Mucosa of rectum (tissue), 2 donors: ENCODE data around the gene KLC1.
"Not testable (repeated sequence)": the region's sequence is repeated elsewhere in the genome, so short reads cannot be mapped to it uniquely, and the experiment has no call there.

Experiments
- H3K27ac ChIP-seq, 2 donors: one replicate each; pipeline ENCODE4 v1.7.0; 2013; ENCODE audit warnings: inconsistent platforms in 2 of 2, low read depth in 2 of 2, low read length in 2 of 2
- H3K27me3 ChIP-seq, 2 donors: one replicate each; pipeline ENCODE4 v1.7.0; 2013; ENCODE audit warnings: low read length in 2 of 2; ENCODE audit not compliant: control insufficient read depth in 2 of 2, insufficient read depth in 2 of 2
- H3K36me3 ChIP-seq, 2 donors: one replicate each; pipeline ENCODE4 v1.7.0; 2013; ENCODE audit warnings: low read length in 2 of 2; ENCODE audit not compliant: control insufficient read depth in 2 of 2, insufficient read depth in 2 of 2
- H3K4me1 ChIP-seq, 2 donors: one replicate each; pipeline ENCODE4 v1.7.0; 2013; ENCODE audit warnings: low read length in 2 of 2, mild to moderate bottlenecking in 1 of 2; ENCODE audit not compliant: control insufficient read depth in 2 of 2, insufficient read depth in 2 of 2
- H3K4me3 ChIP-seq, 2 donors: one replicate each; pipeline ENCODE4 v1.7.0; 2013; ENCODE audit warnings: low read length in 2 of 2
- H3K9ac ChIP-seq, 2 donors: one replicate each; pipeline ENCODE4 v1.7.0; 2013; ENCODE audit warnings: low read length in 2 of 2, low read depth in 1 of 2, mild to moderate bottlenecking in 1 of 2
- H3K9me3 ChIP-seq, 2 donors: one replicate each; pipeline ENCODE4 v1.7.0; 2013; ENCODE audit warnings: low read length in 2 of 2; ENCODE audit not compliant: control insufficient read depth in 2 of 2
- donor health status: healthy.
- donor health status: Normal muscosa, but diverticular disease.

Gene KLC1

GRCh38 chr14:103638594-103638993, 9.6 kb downstream of the KLC1 start:
- Histone ChIP-seq H3K4me3 (no peak overlapping the region), H3K27me3 (no peaks in the 10 kb centered on the region), H3K36me3 (no peaks in the 10 kb centered on the region), H3K9ac (no peak overlapping the region), H3K4me1 (no peaks in the 10 kb centered on the region), H3K9me3 (no peaks in the 10 kb centered on the region), H3K27ac (no peak overlapping the region)

DNA sequence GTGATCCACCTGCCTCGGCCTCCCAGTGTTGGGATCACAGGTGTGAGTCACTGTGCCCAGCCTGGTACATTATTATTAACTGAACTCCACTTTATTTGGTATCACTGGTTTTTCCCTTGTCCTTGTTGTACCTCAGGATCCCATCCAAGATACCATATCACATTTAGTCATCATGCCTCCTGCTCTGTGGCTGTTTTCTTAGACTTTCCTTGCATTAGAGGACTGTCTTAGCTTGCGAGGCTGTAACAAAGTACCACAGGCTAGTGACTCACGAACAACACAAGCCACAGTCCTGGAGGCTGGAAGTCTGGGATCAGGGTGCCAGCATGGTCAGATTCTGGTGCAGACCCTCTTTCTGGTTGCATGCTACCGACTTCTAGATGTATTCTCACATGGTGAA, 12.2 kb downstream of the KLC1 start:
- Histone ChIP-seq H3K36me3 (no peaks in the 10 kb centered on the region), H3K9ac (no peak overlapping the region), H3K27ac (no peak overlapping the region), H3K9me3 (no peaks in the 10 kb centered on the region), H3K27me3 (no peaks in the 10 kb centered on the region), H3K4me3 (no peak overlapping the region), H3K4me1 (no peaks in the 10 kb centered on the region)

GRCh38 chr14:103646189-103646588, 17.2 kb downstream of the KLC1 start:
- Histone ChIP-seq H3K4me3 (no peak overlapping the region), H3K27me3 (no peaks in the 10 kb centered on the region), H3K9me3 (no peaks in the 10 kb centered on the region), H3K4me1 (no peaks in the 10 kb centered on the region), H3K36me3 (no peaks in the 10 kb centered on the region), H3K27ac (no peak overlapping the region), H3K9ac (no peak overlapping the region)

- Histone ChIP-seq H3K27ac (no peak overlapping the region), H3K27me3 (no peaks in the 10 kb centered on the region), H3K36me3 (peaks cover 0 to 4% of the 10 kb centered on the region in 2 donors), H3K9me3 (no peaks in the 10 kb centered on the region), H3K4me3 (no peak overlapping the region), H3K9ac (no peak overlapping the region), H3K4me1 (peaks cover 0 to 4% of the 10 kb centered on the region in 2 donors)
These were observed 20.0 kb downstream of the KLC1 start for GRCh38 chr14:103649001-103649400.

DNA sequence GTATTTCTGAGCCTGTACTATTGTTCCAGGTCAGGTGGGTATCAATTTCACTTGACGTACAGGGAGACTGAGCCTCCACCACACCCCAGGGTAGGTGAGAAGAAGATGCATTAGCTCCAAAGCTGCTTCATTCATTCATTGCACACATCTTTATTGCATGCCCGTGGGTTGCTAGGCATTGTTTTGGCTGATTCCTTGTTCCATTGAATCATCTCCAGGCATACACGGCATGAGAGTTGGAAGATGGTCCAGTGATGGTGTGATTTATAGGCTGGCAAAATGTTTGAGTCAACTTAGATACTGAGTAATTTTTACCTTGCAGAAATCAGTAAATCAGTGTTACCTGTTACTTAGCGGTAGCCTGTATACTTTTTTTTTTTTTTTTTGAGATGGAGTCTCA, 21.2 kb downstream of the KLC1 start:
- H3K4me1 ChIP-seq, result peaks cover 0 to 4% of the 10 kb centered on the region in 2 donors
- H3K27ac ChIP-seq, result no peak overlapping the region
- no peak overlapping the region for H3K9ac ChIP-seq
- H3K27me3 ChIP-seq, result no peaks in the 10 kb centered on the region
- H3K9me3 ChIP-seq, result no peaks in the 10 kb centered on the region
- peaks cover 3 to 11% of the 10 kb centered on the region in 2 donors for H3K36me3 ChIP-seq
- H3K4me3 ChIP-seq, result no peak overlapping the region

DNA sequence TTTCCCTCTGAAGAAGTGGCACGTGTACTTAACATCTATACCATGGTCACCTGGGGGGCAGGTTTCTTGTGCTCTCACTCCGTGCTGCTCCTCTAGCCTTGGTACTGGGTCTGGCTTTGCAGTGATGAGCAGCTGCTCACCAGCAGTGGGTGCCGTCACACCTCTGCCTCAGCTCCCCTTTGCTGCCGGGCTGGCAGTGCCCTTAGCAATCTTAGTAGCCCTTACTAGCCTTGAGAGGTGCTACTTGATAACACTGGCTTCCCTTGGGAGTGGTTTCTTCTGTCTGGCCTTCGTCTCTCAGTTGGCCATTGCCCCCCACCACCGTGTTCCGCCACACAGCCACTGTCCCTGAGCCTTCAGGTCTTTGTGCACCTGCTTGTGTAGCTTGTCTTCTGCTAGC, 22.6 kb downstream of the KLC1 start:
- H3K4me1 ChIP-seq, result peaks cover 0 to 7% of the 10 kb centered on the region in 2 donors
- H3K4me3 ChIP-seq, result no peak overlapping the region
- no peaks in the 10 kb centered on the region for H3K27me3 ChIP-seq
- H3K27ac ChIP-seq, result no peak overlapping the region
- no peaks in the 10 kb centered on the region for H3K9me3 ChIP-seq
- H3K9ac ChIP-seq, result no peak overlapping the region
- H3K36me3 ChIP-seq, result peaks cover 15 to 21% of the 10 kb centered on the region in 2 donors

- H3K36me3 ChIP-seq, result peaks cover 26 to 34% of the 10 kb centered on the region in 2 donors
- H3K4me1 ChIP-seq, result peaks cover 0 to 11% of the 10 kb centered on the region in 2 donors
- H3K27ac ChIP-seq, result no peak overlapping the region
- H3K9me3 ChIP-seq, result no peaks in the 10 kb centered on the region
- no peak overlapping the region for H3K9ac ChIP-seq
- H3K4me3 ChIP-seq, result no peak overlapping the region
- H3K27me3 ChIP-seq, result no peaks in the 10 kb centered on the region
These were observed 23.8 kb downstream of the KLC1 start for GRCh38 chr14:103652806-103653205.

GRCh38 chr14:103653336-103653735, 24.3 kb downstream of the KLC1 start:
- not testable (repeated sequence) for H3K9me3 ChIP-seq, H3K27ac ChIP-seq, H3K27me3 ChIP-seq, H3K4me3 ChIP-seq, H3K9ac ChIP-seq
- peaks cover 30 to 37% of the 10 kb centered on the region in 2 donors for H3K36me3 ChIP-seq
- H3K4me1 ChIP-seq, result peaks cover 0 to 11% of the 10 kb centered on the region in 2 donors

DNA sequence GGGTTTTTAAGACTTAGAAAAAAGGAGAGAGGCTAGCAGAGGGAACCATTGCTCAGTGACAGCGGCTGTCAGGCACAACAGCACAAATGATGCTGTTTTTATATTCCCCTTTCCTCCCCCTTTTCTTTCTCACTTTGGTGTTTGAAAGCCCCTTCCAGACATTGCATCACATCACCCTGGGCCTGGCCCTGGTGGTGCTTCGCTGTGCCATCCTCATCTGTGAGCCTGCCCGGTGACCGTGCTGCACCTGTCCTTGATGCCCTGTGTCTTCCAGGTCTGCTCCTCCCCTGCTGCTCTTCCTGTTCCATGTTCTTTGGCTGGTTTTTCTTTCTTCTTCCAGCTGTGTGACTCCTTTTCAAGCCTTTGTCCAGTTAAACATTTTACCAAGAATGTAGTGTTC, 24.8 kb downstream of the KLC1 start:
- no peaks in the 10 kb centered on the region for H3K9me3 ChIP-seq
- no peak overlapping the region for H3K4me3 ChIP-seq
- no peak overlapping the region for H3K9ac ChIP-seq
- peaks cover 0 to 11% of the 10 kb centered on the region in 2 donors for H3K4me1 ChIP-seq
- no peaks in the 10 kb centered on the region for H3K27me3 ChIP-seq
- no peak overlapping the region for H3K27ac ChIP-seq
- peaks cover 30 to 37% of the 10 kb centered on the region in 2 donors for H3K36me3 ChIP-seq

GRCh38 chr14:103654619-103655018, 25.6 kb downstream of the KLC1 start:
- no peaks in the 10 kb centered on the region for H3K9me3 ChIP-seq
- no peak overlapping the region for H3K4me3 ChIP-seq
- no peak overlapping the region for H3K9ac ChIP-seq
- peaks cover 35 to 41% of the 10 kb centered on the region in 2 donors for H3K36me3 ChIP-seq
- H3K27ac ChIP-seq, result no peak overlapping the region
- H3K27me3 ChIP-seq, result no peaks in the 10 kb centered on the region
- peaks cover 0 to 11% of the 10 kb centered on the region in 2 donors for H3K4me1 ChIP-seq
